ENCODE measurements around the gene NRXN2. TPM values are rescaled to one million over a fixed set of nuclear protein-coding genes. Genes with fewer than 3 reads are reported as not detected.
"Not testable (repeated sequence)": the region's sequence is repeated elsewhere in the genome, so short reads cannot be mapped to it uniquely, and the experiment has no call there.

NRXN2 gene
- total and polyA plus RNA-seq, 9 donors, result 11.8 to 41.8 (median 30.5) TPM

GRCh38 chr11:64705501-64705900, 17.5 kb downstream of the NRXN2 start:
- H3K36me3 ChIP-seq (ENCODE audit: control insufficient read depth, insufficient read depth, low read length), result no peaks in the 10 kb centered on the region
- H3K27me3 ChIP-seq (ENCODE audit: control insufficient read depth, insufficient read depth, low read length), result peaks cover 28% of the 10 kb centered on the region
- DNase-seq, result no peak
- H3K4me3 ChIP-seq (ENCODE audit: low read length), result no peak overlapping the region
- whole genome bisulfite sequencing (ENCODE audit: insufficient coverage), result 45% methylated on average over 2 of the region's 2 CpGs
- no peak overlapping the region for H3K27ac ChIP-seq (ENCODE audit: low read length)
- no peaks in the 10 kb centered on the region for H3K4me1 ChIP-seq (ENCODE audit: control insufficient read depth, insufficient read depth, low read length)
- no peaks in the 10 kb centered on the region for H3K9me3 ChIP-seq (replicated peaks; ENCODE audit: control insufficient read depth, low read depth, low read length)

- no peaks in the 10 kb centered on the region for H3K9me3 ChIP-seq (replicated peaks; ENCODE audit: control insufficient read depth, low read depth, low read length)
- H3K4me3 ChIP-seq (ENCODE audit: low read length), result no peak overlapping the region
- H3K4me1 ChIP-seq (ENCODE audit: control insufficient read depth, insufficient read depth, low read length), result no peaks in the 10 kb centered on the region
- no CpG with 5 or more reads among the region's 2 CpGs for WGBS (ENCODE audit: insufficient coverage)
- H3K36me3 ChIP-seq (ENCODE audit: control insufficient read depth, insufficient read depth, low read length), result no peaks in the 10 kb centered on the region
- H3K27ac ChIP-seq (ENCODE audit: low read length), result no peak overlapping the region
- H3K27me3 ChIP-seq (ENCODE audit: control insufficient read depth, insufficient read depth, low read length), result peaks cover 15% of the 10 kb centered on the region
- DNase-seq, result no peak
Measured at GRCh38 chr11:64703048-64703447, 19.9 kb downstream of the NRXN2 start.

- H3K27me3 ChIP-seq (ENCODE audit: control insufficient read depth, insufficient read depth, low read length), result peaks cover 15% of the 10 kb centered on the region
- H3K36me3 ChIP-seq (ENCODE audit: control insufficient read depth, insufficient read depth, low read length); H3K9me3 ChIP-seq (replicated peaks; ENCODE audit: control insufficient read depth, low read depth, low read length); H3K4me3 ChIP-seq (ENCODE audit: low read length); H3K27ac ChIP-seq (ENCODE audit: low read length); DNase-seq; H3K4me1 ChIP-seq (ENCODE audit: control insufficient read depth, insufficient read depth, low read length): not testable (repeated sequence)
- 81% methylated on average over 15 of the region's 29 CpGs for WGBS (ENCODE audit: insufficient coverage)
Measured at GRCh38 chr11:64701956-64702355, 21.0 kb downstream of the NRXN2 start.

- Histone ChIP-seq H3K4me3 (ENCODE audit: low read length) (no peak overlapping the region), H3K4me1 (ENCODE audit: control insufficient read depth, insufficient read depth, low read length) (peaks cover 6% of the 10 kb centered on the region), H3K27me3 (ENCODE audit: control insufficient read depth, insufficient read depth, low read length) (peaks cover 7% of the 10 kb centered on the region), H3K9me3 (replicated peaks; ENCODE audit: control insufficient read depth, low read depth, low read length) (no peaks in the 10 kb centered on the region), H3K36me3 (ENCODE audit: control insufficient read depth, insufficient read depth, low read length) (no peaks in the 10 kb centered on the region), H3K27ac (ENCODE audit: low read length) (no peak overlapping the region)
- DNase-seq, result no peak
- WGBS (ENCODE audit: insufficient coverage), result no CpG with 5 or more reads among the region's 1 CpG
Measured at GRCh38 chr11:64698427-64698826, 24.6 kb downstream of the NRXN2 start.

GRCh38 chr11:64697663-64698375, 25.2 kb downstream of the NRXN2 start:
- Histone ChIP-seq H3K4me1 (ENCODE audit: control insufficient read depth, insufficient read depth, low read length) (peaks cover 8% of the 10 kb centered on the region), H3K9me3 (replicated peaks; ENCODE audit: control insufficient read depth, low read depth, low read length) (no peaks in the 10 kb centered on the region), H3K27ac (ENCODE audit: low read length) (no peak overlapping the region), H3K4me3 (ENCODE audit: low read length) (no peak overlapping the region), H3K36me3 (ENCODE audit: control insufficient read depth, insufficient read depth, low read length) (no peaks in the 10 kb centered on the region), H3K27me3 (ENCODE audit: control insufficient read depth, insufficient read depth, low read length) (peaks cover 7% of the 10 kb centered on the region)
- WGBS (ENCODE audit: insufficient coverage), result 77% methylated on average over 2 of the region's 7 CpGs
- DNase-seq, result no peak

- Histone ChIP-seq H3K36me3 (ENCODE audit: control insufficient read depth, insufficient read depth, low read length) (no peaks in the 10 kb centered on the region), H3K4me3 (ENCODE audit: low read length) (no peak overlapping the region), H3K27me3 (ENCODE audit: control insufficient read depth, insufficient read depth, low read length) (peaks cover 12% of the 10 kb centered on the region), H3K27ac (ENCODE audit: low read length) (no peak overlapping the region), H3K9me3 (replicated peaks; ENCODE audit: control insufficient read depth, low read depth, low read length) (no peaks in the 10 kb centered on the region), H3K4me1 (ENCODE audit: control insufficient read depth, insufficient read depth, low read length) (peaks cover 8% of the 10 kb centered on the region)
- no peak for DNase-seq
- WGBS (ENCODE audit: insufficient coverage), result 77% methylated on average over 5 of the region's 8 CpGs
Measured at GRCh38 chr11:64696045-64696444, 27.0 kb downstream of the NRXN2 start.

GRCh38 chr11:64695548-64695947, 27.4 kb downstream of the NRXN2 start:
- Histone ChIP-seq H3K9me3 (replicated peaks; ENCODE audit: control insufficient read depth, low read depth, low read length) (no peaks in the 10 kb centered on the region), H3K4me3 (ENCODE audit: low read length) (no peak overlapping the region), H3K36me3 (ENCODE audit: control insufficient read depth, insufficient read depth, low read length) (no peaks in the 10 kb centered on the region), H3K4me1 (ENCODE audit: control insufficient read depth, insufficient read depth, low read length) (peaks cover 10% of the 10 kb centered on the region), H3K27me3 (ENCODE audit: control insufficient read depth, insufficient read depth, low read length) (peaks cover 12% of the 10 kb centered on the region), H3K27ac (ENCODE audit: low read length) (no peak overlapping the region)
- WGBS (ENCODE audit: insufficient coverage), result 97% methylated on average over 4 of the region's 5 CpGs
- no peak for DNase-seq

- no peak overlapping the region for H3K4me3 ChIP-seq (ENCODE audit: low read length)
- no peak overlapping the region for H3K27ac ChIP-seq (ENCODE audit: low read length)
- H3K27me3 ChIP-seq (ENCODE audit: control insufficient read depth, insufficient read depth, low read length), result peaks cover 14% of the 10 kb centered on the region
- DNase-seq, result peak; percentile 29
- H3K4me1 ChIP-seq (ENCODE audit: control insufficient read depth, insufficient read depth, low read length), result peaks cover 16% of the 10 kb centered on the region
- no peaks in the 10 kb centered on the region for H3K36me3 ChIP-seq (ENCODE audit: control insufficient read depth, insufficient read depth, low read length)
- WGBS (ENCODE audit: insufficient coverage), result no CpG with 5 or more reads among the region's 5 CpGs
- no peaks in the 10 kb centered on the region for H3K9me3 ChIP-seq (replicated peaks; ENCODE audit: control insufficient read depth, low read depth, low read length)
Measured at GRCh38 chr11:64694821-64695365, 28.1 kb downstream of the NRXN2 start.

GRCh38 chr11:64694026-64694755, 28.8 kb downstream of the NRXN2 start:
- no peaks in the 10 kb centered on the region for H3K9me3 ChIP-seq (replicated peaks; ENCODE audit: control insufficient read depth, low read depth, low read length)
- no peaks in the 10 kb centered on the region for H3K36me3 ChIP-seq (ENCODE audit: control insufficient read depth, insufficient read depth, low read length)
- H3K27ac ChIP-seq (ENCODE audit: low read length), result no peak overlapping the region
- no peak overlapping the region for H3K4me3 ChIP-seq (ENCODE audit: low read length)
- whole genome bisulfite sequencing (ENCODE audit: insufficient coverage), result 50% methylated on average over 1 of the region's 4 CpGs
- peaks cover 23% of the 10 kb centered on the region for H3K4me1 ChIP-seq (ENCODE audit: control insufficient read depth, insufficient read depth, low read length)
- H3K27me3 ChIP-seq (ENCODE audit: control insufficient read depth, insufficient read depth, low read length), result peaks cover 14% of the 10 kb centered on the region
- no peak for DNase-seq

- H3K27ac ChIP-seq (ENCODE audit: low read length), result no peak overlapping the region
- H3K4me1 ChIP-seq (ENCODE audit: control insufficient read depth, insufficient read depth, low read length), result peaks cover 36% of the 10 kb centered on the region
- 11% methylated on average over 4 of the region's 13 CpGs for WGBS (ENCODE audit: insufficient coverage)
- no peaks in the 10 kb centered on the region for H3K9me3 ChIP-seq (replicated peaks; ENCODE audit: control insufficient read depth, low read depth, low read length)
- DNase-seq, result no peak
- H3K4me3 ChIP-seq (ENCODE audit: low read length), result no peak overlapping the region
- H3K27me3 ChIP-seq (ENCODE audit: control insufficient read depth, insufficient read depth, low read length), result peaks cover 14% of the 10 kb centered on the region
- no peaks in the 10 kb centered on the region for H3K36me3 ChIP-seq (ENCODE audit: control insufficient read depth, insufficient read depth, low read length)
Measured at GRCh38 chr11:64692764-64693331, 30.1 kb downstream of the NRXN2 start.

Data from muscle of leg (tissue), 11 donors.